Ascending aorta (tissue), 2 donors: Measurements from ENCODE around the gene CSF1R. TPM values are rescaled to one million over a fixed set of nuclear protein-coding genes. Genes with fewer than 3 reads are reported as not detected.

Experiments used
- DNase-seq, 2 donors: peaks; one replicate each; pipeline ENCODE4 v3.0.0-alpha.2; 2019; ENCODE audit warnings: low spot score in 2 of 2
- H3K27ac ChIP-seq, 2 donors: fragments of 200-600 bp; sonication (generic); one replicate each; pipeline ENCODE4 v1.5.1; 2016 to 2017; ENCODE audit warnings: mild to moderate bottlenecking in 1 of 2
- H3K27me3 ChIP-seq: fragments of 200-600 bp; sonication (generic); one replicate; pipeline ENCODE4 v1.5.1; 2017
- H3K36me3 ChIP-seq, 2 donors: fragments of 200-600 bp; sonication (generic); one replicate each; pipeline ENCODE4 v1.5.1; 2016
- H3K4me1 ChIP-seq, 2 donors: fragments of 200-600 bp; sonication (generic); one replicate each; pipeline ENCODE4 v1.5.1; 2016 to 2017; ENCODE audit warnings: mild to moderate bottlenecking in 1 of 2
- H3K4me3 ChIP-seq, 2 donors: fragments of 200-600 bp; sonication (generic); one replicate each; pipeline ENCODE4 v1.5.1; 2016 to 2017; ENCODE audit warnings: mild to moderate bottlenecking in 1 of 2
- H3K9me3 ChIP-seq, 2 donors: fragments of 200-600 bp; sonication (generic); one replicate each; pipeline ENCODE4 v1.5.1; 2016
- CTCF ChIP-seq, 3 experiments: fragments of 200-600 bp in 2 of 3; fragments of 450-650 bp in 1 of 3; sonication (generic) in 2 of 3; IDR thresholded peaks; one replicate each; pipeline ENCODE4 v1.5.1; 2016 to 2019; ENCODE audit warnings: antibody characterized with exemption in 3 of 3, mild to moderate bottlenecking in 1 of 3, moderate library complexity in 1 of 3
- intact Hi-C: fragments of 100-400 bp; cut with DNase I; formaldehyde crosslinking; loops from one replicate; pipeline ENCODE4 v1.15.1; 2023
- total RNA-seq: library from RNA; depleted of rRNA; stranded (reverse); fragments of >200 nt; gene quantifications from one replicate; pipeline ENCODE4 v1.1.0, GENCODE V29; 2016

Gene CSF1R
- total RNA-seq, 1 donor from 2014 or later = 70.9 TPM

DNA sequence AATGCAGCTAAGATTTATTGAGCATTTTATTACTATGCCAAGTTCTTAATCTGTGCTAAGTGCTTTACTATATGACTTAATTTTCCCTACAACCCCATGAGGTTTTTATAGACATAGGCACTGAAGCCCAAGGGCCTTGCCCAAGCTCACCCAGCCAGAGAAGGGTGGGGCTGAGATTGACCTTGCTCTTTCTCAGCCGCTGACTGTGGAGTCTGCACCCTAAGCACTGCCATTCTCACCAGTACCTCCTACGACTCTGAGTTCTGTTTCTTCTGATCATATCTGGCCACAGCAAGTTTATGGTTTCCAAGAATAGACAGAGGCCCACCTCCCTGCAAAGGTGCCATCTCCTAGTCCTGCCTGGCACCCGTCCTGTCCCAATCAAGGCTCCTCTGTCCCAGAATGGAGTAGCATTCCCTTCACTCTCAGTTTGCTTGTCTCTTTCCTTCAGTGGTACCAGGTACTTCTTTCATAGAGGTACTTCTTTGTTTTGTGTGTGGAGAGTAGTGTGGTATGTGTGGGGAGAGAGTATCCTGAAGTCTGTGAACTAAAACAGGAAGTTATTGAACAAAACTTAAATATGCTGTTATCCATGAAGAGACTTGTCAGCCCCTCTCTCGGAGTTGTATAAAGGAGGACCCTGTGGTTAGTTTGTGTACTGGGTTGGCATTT, 42.6 kb downstream of the CSF1R start:
- no peak overlapping the region for H3K4me3 ChIP-seq
- no peaks in the 10 kb centered on the region for H3K9me3 ChIP-seq
- intact Hi-C loops = no loop called here
- peaks cover 65 to 97% of the 10 kb centered on the region in 2 donors for H3K36me3 ChIP-seq
- no peaks in the 10 kb centered on the region for H3K27me3 ChIP-seq
- no peak for TF ChIP-seq CTCF (IDR thresholded peaks at IDR 0.05)
- no peak for DNase-seq
- H3K4me1 ChIP-seq = no peaks in the 10 kb centered on the region
- no peak overlapping the region for H3K27ac ChIP-seq

GRCh38 chr5:150042459-150042858, 43.9 kb downstream of the CSF1R start:
- H3K9me3 ChIP-seq = no peaks in the 10 kb centered on the region
- no peak for DNase-seq
- H3K27ac ChIP-seq = no peak overlapping the region
- no peak overlapping the region for H3K4me3 ChIP-seq
- intact Hi-C loops = no loop called here
- H3K4me1 ChIP-seq = no peaks in the 10 kb centered on the region
- H3K36me3 ChIP-seq = peaks cover 57 to 92% of the 10 kb centered on the region in 2 donors
- TF ChIP-seq CTCF (IDR thresholded peaks at IDR 0.05) = no peak
- H3K27me3 ChIP-seq = no peaks in the 10 kb centered on the region

- Histone ChIP-seq H3K27ac (no peak overlapping the region), H3K4me3 (no peak overlapping the region), H3K4me1 (no peaks in the 10 kb centered on the region), H3K9me3 (no peaks in the 10 kb centered on the region), H3K27me3 (no peaks in the 10 kb centered on the region), H3K36me3 (peaks cover 52 to 95% of the 10 kb centered on the region in 2 donors)
- intact Hi-C loops = no loop called here
- no peak for TF ChIP-seq CTCF (IDR thresholded peaks at IDR 0.05)
- no peak for DNase-seq
Measured at GRCh38 chr5:150038547-150038946, 47.8 kb downstream of the CSF1R start.

GRCh38 chr5:150036513-150036912, 49.8 kb downstream of the CSF1R start:
- intact Hi-C loops = no loop called here
- Histone ChIP-seq H3K27ac (no peak overlapping the region), H3K36me3 (peaks cover 55 to 95% of the 10 kb centered on the region in 2 donors), H3K9me3 (no peaks in the 10 kb centered on the region), H3K27me3 (no peaks in the 10 kb centered on the region), H3K4me3 (no peak overlapping the region), H3K4me1 (no peaks in the 10 kb centered on the region)
- no peak for DNase-seq
- no peak for TF ChIP-seq CTCF (IDR thresholded peaks at IDR 0.05)

DNA sequence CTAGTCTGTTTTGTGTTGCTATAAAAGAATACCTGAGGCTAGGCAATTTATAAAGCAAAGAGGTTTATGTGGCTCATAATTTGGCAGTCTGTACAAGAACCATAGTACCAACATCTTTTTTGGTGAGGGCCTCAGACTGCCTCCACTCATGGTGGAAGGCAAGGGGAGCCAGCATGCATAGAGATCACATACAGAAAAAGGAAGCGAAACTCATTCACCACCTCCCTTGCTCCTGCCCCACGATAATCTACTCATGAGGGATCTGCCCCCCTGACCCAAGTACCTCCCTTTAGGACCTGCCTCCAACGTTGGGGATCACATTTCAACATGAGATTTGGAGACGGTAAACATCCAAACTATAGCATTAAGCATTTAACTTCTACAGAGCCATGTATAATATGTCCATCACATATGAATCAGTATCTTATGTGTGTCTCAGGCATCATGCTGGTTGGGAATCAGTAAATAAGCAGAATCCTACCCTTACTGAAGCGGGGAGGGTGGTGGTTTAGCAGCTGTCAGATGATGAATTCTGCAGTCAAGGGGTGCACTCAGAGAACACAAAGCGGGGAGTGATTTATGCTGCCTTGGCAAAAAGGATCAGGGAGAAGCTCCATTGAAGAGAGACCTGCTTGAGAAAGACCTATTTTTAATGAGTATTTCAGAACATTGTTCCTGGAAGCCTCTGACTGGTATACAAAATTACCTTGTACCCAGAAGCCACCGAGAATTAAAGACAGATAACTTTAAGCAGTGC, 51.0 kb downstream of the CSF1R start:
- Histone ChIP-seq H3K27me3 (no peaks in the 10 kb centered on the region), H3K4me3 (no peak overlapping the region), H3K9me3 (no peaks in the 10 kb centered on the region), H3K4me1 (no peaks in the 10 kb centered on the region), H3K36me3 (peaks cover 55 to 95% of the 10 kb centered on the region in 2 donors), H3K27ac (no peak overlapping the region)
- DNase-seq = no peak
- no peak for TF ChIP-seq CTCF (IDR thresholded peaks at IDR 0.05)
- intact Hi-C loops = no loop called here
